ENCODE data around the gene TRIM33. TPM values are rescaled to one million over a fixed set of nuclear protein-coding genes. Genes with fewer than 3 reads are reported as not detected.
"Not testable (repeated sequence)": the region's sequence is repeated elsewhere in the genome, so short reads cannot be mapped to it uniquely, and the experiment has no call there.

TRIM33 gene
- total RNA-seq, 1 donor from 2014 or later: 41.4 TPM

DNA sequence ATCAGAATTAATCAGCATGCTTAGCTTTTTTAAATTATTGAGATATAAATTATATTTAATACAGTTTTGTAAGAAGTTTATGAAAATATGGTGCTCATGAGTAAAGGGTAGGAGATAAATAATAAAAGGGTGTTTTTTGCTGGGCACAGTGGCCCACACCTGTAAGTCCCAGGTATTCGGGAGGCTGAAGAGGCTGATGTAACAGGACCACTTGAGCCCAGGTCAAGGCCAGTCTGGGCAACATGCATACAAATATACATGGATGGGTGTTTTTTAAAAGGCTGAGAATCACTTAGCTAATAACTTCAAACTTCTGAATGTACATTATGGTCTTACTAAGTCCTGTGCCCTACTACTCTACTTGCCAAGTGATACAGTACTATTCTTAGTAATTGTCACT, 73.2 kb downstream of the TRIM33 start:
- intact Hi-C loops (cut with DNase I): no loop called here
- no peak for ATAC-seq

DNA sequence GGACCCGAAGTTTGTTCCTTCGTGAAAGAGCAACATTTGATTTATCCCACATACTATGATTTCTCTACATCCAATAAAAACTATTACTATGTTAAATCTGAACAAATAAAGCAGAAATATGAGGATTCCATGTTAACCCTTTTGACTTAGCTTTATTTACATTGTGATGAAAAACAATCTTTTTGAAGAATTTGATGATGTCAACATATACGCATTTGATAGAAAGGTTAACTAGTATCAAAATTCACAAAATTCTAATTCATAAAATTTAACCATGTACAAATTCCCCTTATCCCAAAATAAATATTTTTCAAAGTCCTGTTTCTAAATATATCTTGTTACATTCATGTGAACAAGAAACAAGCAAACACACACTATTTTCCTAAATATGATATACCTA, 74.2 kb downstream of the TRIM33 start:
- intact Hi-C loops (cut with DNase I): no loop called here
- ATAC-seq (no peak), DNase-seq (ENCODE audit: low spot score) (no peak)

More for the DNA sequence above, 73.2 kb downstream of the TRIM33 start:
- DNase-seq (ENCODE audit: low spot score): no peak

DNA sequence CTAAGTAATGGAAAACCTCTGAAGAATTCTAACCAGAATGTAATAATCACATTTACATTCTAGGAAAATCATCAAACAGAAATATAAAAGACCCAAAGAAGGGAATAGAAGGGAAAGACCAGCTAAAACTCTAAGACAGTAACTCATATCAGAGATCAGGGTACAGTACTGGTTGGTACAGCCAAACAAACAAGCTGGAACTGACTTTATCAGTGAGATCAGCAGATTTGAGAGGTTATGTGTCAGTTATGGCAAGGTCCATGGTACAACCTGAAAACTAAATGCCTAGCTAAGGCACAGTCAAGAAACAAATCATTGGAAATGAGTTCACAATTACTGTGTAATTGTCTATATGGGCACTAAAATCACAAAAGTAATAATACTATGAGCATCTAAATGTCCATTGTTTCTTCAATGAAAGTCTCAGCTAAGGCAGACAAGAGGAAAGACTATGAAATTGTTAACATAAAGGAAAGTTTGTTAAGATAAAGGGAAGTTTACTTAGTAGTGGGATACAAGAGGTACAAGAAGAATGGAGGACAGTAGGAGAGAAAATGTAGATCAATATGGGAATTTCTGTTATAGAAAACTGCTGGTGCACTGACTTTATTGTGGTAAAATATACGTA, 75.8 kb downstream of the TRIM33 start:
- ATAC-seq: no peak
- intact Hi-C loops (cut with DNase I): no loop called here

DNA sequence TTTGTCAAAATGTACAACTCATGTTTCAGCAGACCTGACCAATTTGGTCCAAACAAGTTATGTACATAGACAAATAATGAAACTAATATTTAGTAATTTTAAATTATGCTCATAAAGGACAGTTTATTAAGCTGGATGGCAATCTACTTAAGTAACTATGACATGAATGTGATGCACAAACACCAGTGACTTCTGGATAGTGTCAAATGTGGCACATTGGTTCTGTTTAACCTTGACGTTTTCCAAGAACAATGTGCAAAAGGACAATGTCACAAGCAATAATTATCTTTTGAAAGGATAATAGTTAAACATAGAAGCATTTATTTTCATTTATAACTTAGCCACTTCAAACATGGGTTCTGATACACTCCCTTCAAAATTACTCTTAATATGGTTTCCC, 80.0 kb downstream of the TRIM33 start:
- intact Hi-C loops (cut with DNase I): no loop called here
- DNase-seq (ENCODE audit: low spot score) (no peak), ATAC-seq (no peak)

More for the DNA sequence above, 75.8 kb downstream of the TRIM33 start:
- DNase-seq (ENCODE audit: low spot score): no peak

DNA sequence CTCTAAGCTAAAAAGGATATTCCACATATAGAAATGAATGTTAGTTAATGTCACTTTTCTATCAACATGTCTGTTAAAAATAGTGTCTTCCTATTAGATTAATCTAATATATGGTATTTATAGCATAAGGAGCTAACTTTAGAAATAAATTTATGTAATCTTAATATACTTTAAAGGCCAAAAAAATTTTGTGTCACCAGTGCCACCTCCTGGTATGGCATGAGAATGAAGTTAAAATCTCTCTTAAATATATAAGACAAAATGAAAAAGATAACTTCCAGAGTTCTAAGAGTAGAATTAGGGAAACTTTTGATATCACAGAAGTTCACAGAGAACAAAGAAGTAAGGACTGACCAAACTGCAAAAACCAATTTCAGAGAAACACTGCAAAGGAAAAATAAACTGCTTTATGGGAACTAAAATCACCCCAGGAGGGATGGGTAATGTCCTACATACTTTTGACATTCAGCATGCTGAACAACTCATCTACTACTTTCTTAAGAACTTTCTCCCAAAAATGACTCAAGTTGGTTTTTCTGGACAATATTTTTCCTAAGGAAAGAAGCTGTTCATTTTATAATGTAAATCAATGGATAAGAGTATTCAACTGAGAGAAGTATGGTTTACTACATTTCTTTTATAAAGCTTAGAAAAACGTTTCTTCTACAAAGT, 82.8 kb downstream of the TRIM33 start:
- DNase-seq (ENCODE audit: low spot score) (no peak), ATAC-seq (no peak)
- intact Hi-C loops (cut with DNase I): no loop called here

DNA sequence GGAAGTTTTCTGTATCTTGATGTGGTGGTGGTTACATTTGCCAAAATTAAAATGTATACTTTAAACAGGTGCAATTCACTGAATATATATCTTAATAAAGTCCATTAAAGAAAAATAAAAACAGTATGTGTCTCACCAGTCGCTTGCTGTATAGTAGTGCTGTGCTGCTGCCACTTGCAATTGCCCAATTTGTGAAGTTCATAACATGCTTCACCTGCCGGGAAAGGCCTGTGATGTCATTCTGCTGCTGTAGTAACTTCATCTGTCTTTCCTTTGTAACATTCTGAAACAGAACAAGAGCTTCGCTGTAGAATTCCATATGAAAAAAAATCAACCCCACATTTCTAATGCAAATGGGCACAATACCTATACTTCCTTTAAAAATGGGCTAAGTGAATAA, 83.4 kb downstream of the TRIM33 start:
- ATAC-seq (no peak), DNase-seq (ENCODE audit: low spot score) (no peak)
- intact Hi-C loops (cut with DNase I): no loop called here

DNA sequence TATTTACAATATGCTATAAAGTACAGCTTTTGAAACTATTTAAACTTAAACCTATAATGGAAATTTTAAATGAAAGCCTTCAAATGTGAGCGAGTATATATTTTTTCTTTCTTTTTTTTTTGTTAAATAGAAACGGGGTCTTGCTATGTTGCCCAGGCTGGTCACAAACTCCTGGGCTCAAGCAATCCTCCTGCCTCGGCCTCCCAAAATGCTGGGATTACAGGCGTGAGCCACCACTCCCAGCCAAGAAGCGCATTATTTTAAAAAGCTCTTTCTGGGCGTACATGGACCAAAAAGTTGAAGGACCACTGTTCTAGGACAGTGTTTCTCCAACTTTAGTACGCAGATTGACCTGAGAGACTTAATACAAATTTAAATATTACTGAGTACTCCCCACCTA, 87.5 kb downstream of the TRIM33 start:
- DNase-seq (ENCODE audit: low spot score) (no peak), ATAC-seq (no peak)
- intact Hi-C loops (cut with DNase I): no loop called here

DNA sequence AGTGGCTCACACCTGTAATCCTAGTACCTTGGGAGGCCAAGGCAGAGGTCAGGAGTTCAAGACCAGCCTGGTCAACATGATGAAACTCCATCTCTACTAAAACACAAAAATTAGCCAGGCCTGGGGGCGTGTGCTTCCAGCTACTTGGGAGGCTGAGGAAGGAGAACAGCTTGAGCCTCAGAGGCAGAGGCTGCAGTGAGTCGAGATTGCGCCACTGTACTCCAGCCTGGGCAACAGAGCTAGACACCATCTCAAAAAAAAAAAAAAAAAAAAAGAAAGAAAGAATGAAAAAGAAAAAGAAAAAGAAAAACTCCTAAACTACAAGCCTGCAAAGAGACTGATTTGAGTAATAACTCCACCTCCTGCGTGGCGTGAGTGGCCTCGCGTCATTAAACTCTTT, 92.1 kb downstream of the TRIM33 start:
- ATAC-seq; DNase-seq (ENCODE audit: low spot score); intact Hi-C loops (cut with DNase I): not testable (repeated sequence)

DNA sequence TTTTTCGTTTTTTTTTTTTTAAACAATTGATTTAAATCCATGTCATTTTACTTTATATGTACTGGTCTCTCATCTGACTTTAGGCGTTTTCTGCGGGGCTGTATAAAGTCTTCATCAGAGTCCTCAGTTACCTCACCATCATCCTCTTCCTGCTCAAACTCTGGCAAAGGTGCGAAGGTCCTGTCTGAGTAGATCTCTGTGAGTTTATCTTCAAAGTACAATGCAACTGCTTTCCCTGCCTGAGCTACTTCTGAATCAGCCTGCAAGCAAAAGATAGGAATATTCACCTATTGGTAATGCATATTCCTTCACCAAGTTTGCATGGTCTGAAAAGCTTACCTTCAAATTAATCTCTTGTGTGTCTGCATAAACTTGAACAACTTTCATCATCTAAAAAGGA, 113.4 kb downstream of the TRIM33 start:
- intact Hi-C loops (cut with DNase I): no loop called here
- DNase-seq (ENCODE audit: low spot score): no peak
- no peak for ATAC-seq

DNA sequence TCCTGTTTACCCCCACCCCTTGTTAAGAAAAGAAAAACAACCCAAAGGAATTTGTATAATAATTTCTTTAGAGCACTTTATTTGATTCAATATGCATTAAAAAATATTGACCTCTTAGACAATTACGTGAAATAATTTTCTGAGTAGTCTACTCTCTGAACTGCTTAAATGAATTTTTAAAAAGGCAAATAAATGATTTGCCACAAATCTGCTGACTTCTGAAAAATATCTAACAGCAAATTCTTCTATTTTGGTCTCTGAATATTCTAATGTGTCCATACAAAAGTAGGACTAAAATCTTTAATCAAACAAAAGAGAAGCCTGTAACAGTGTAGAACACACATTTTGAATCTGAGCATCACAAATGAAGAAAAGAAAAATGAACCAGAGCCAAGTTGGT, 115.1 kb downstream of the TRIM33 start:
- DNase-seq (ENCODE audit: low spot score) (no peak), ATAC-seq (no peak)
- intact Hi-C loops (cut with DNase I): no loop called here

DNA sequence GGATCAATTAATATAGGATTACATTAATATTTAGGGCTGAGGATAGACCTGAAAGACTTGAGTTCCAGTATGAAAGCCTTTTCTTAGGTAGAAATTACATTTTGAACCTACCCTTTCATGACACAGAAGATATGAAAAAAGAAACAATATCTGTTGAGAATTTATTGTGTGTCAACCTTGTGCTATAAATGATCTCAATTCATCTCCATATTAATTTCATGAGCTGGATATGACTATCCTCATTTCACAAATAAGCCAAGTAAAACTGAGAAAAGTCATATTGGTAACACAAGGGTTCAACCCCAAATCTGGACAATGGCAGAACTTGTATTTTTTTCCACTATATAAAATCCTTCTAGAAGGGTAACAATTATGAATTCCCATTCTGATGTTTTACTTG, 120.0 kb downstream of the TRIM33 start:
- no peak for ATAC-seq
- intact Hi-C loops (cut with DNase I): no loop called here
- no peak for DNase-seq (ENCODE audit: low spot score)

DNA sequence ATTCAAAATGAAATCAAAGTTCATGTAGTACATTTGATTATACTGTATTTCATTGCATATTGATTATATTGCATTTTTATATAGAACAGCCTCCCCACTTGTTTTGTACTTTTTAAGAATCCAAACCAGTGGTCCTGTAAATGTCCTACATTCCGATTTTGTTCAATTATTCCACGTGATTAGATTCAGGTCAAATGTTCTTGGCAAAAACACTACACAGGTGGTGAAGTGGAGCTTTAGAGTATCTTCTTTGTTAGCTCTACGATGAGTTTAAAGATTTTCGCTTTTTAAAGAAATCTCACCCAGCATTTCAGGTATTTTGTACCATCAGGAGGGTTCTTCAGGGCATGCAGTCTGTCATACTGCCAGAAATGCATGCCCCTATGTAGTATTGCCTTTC, 120.6 kb downstream of the TRIM33 start:
- ATAC-seq (no peak), DNase-seq (ENCODE audit: low spot score) (no peak)
- intact Hi-C loops (cut with DNase I): no loop called here

DNA sequence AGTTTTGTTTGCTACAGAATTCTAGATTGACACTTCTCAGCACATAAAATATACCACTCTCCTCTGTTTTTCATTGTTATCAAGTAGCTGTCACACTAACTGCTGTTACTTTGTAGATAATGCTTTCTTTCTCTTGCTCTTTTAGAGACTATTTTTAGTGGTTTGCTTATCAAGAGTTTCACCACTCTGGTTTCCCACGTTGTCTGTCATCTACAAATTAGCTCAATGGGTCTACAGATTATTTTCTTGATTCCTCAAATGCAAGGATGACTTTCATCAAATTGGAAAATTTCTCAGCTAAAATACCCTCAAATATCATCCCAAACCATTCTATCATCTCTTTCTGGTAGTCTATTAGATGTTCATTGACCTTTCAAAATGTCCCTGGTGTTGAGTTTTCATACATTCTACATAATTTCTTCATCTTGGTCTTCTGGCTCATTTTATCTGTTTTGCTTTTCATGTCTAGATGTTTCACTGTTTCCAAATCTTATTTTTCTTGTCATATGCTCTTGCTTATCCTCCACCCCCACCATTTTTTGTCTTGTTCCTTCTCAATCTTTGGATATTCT, 122.5 kb downstream of the TRIM33 start:
- intact Hi-C loops (cut with DNase I): no loop called here
- DNase-seq (ENCODE audit: low spot score) (no peak), ATAC-seq (no peak)

DNA sequence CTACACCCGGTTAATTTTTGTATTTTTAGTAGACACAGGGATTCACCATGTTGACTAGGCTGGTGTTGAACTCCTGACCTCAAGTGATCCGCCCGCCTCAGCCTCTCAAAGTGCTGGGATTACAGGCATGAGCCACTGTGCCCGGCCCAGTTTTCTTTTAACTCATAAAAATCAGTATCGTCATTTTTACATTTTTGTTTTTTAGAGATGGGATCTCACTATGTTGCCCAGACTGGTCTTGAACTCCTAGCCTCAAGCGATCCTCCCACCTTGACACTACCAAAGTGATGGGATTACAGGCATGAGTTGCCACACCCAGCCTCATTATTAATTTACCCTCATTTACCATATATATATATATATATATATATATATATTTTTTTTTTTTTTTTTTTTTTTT, 123.4 kb downstream of the TRIM33 start:
- intact Hi-C loops (cut with DNase I); DNase-seq (ENCODE audit: low spot score); ATAC-seq: not testable (repeated sequence)

DNA sequence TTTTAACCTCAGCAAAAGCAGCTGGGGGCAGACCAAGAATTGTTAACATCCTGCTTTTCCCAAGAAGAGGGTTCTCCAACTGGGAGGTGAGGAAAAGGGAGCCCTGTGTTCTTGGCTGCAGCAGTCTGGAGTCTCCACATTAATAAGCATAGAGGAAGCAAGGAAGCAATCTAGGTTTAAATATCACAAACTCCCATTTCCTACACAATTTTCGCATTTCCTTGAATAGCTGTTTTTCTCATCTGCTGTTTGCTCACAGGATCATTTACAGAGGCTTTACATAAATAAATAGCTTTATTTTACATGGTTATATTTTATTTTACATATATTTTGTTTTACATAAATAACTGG, 124.0 kb downstream of the TRIM33 start:
- DNase-seq (ENCODE audit: low spot score) (no peak), ATAC-seq (no peak)
- intact Hi-C loops (cut with DNase I): no loop called here

DNA sequence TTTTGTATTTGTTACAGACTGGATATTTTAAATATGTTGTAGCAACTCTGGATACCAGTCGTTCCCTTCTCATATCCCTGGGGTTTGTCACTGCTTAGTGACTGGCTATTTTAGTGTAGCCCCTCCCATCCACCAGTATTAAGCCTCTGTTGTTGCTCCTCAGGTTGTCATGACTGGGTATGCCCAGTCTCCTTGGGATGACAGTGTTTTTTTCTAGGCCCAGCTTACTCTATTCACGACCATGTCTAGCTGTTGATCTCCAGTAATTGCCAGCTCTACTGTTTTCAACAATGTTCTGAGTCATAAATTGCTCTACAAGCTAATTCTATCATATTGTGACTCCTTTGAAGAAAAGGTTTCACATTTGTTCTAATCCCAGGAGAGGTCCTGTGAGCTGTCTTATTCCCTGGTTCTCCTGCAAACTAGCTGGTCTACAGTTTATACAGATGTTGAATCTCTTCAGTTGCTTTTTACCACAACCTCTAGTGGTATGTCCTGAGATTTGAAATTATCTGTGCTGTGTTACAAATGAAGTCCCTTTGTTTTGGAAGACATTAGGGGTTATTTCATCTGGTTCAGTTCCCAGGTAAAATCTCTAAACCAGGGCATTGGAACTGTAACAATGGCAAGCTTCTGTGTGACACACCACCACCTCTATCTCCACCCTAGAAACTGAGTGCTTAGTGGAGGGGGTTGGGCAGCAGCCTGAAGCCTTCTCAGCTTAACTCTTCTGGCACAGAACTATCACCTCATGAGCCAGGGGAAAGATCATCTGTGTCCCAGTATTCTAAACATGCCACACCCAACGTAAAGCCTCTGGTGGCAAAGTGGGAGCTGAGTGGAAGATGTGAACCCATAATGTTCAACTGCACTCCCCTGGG, 124.6 kb downstream of the TRIM33 start:
- ATAC-seq (no peak), DNase-seq (ENCODE audit: low spot score) (no peak)
- intact Hi-C loops (cut with DNase I): no loop called here

DNA sequence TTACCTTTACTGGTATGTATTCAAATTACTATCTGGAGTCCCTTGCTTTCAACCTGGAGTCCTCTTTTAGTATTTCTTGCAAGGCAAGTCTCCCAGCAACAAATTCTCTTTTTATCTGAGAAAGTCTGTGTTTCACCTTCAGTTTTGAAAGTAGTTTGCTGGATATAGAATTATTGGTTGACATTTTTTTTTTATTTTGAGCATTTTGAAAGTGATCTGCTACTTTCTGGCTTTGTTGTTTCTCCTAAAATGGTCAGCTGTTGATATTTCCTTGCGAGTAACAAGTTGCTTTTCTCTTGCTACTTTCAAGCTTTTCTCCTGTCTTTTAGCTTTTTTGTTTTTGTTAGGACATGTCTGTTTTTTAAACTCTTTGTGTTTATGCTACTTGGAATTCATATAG, 126.1 kb downstream of the TRIM33 start:
- ATAC-seq (no peak), DNase-seq (ENCODE audit: low spot score) (no peak)
- intact Hi-C loops (cut with DNase I): no loop called here

DNA sequence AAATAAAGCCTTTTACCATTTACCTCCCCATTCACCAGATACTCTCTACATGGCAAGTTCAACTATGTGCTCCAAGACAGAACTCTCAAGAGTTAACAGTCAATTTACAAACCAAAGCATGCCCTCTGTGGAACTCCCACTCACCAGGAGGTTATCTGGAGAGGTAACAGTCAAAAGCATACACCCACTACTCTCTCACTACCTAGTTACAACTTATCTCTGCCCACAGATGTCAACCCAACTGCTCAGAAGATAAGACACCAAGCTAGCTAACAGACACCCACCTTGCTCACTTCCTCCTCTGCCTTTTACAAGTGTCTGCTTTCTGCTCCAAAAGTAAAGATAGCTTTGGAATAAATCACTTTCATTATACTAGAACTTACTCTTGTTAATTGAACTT, 131.0 kb downstream of the TRIM33 start:
- DNase-seq (ENCODE audit: low spot score): no peak
- intact Hi-C loops (cut with DNase I): no loop called here
- no peak for ATAC-seq

DNA sequence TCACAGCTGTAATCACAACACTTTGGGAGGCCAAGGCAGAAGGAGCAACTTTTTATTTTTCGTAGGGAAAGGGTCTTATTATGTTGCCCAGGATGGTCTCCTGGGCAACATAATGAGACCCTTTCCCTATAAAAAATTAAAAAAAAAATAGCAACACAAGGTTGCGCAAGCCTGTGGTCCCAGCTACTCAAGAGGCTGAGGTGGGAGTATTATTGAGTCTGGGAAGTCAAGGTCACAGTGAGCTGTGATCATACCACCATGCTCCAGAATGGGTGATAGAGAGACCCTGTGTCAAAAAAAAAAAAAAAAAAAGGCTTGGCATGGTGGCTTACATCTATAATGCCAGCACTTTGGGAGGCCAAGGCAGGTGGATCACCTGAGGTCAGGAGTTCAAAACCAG, 131.6 kb downstream of the TRIM33 start:
- intact Hi-C loops (cut with DNase I): no loop called here
- no peak for ATAC-seq
- DNase-seq (ENCODE audit: low spot score): no peak

DNA sequence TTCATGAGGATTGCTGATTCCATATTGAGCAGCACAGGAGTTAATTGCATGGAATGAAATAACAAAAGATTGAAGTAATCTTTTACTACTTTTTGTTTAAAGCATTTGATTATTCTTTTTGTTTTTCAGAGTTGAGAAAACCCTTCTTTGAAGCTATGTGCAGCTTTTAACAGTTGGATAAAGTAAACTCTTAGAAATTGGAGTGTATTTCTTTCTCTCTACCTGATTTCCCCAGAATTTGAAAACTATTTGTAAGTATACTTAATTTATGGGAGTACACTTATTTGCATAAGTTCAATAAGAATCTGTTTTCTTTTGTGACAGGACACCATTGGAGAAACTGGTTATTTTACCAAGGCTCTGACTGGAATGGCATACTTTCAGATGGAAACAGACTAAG, 133.6 kb downstream of the TRIM33 start:
- intact Hi-C loops (cut with DNase I): no loop called here
- ATAC-seq (no peak), DNase-seq (ENCODE audit: low spot score) (no peak)

Data from sciatic nerve (tissue), 2 donors.